Esophagus muscularis mucosa (tissue), 3 donors: ENCODE results near the gene NMT2.

ENCODE experiments used
- EP300 ChIP-seq: sonication (generic); formaldehyde crosslinking; IDR thresholded peaks from one replicate; pipeline ENCODE4 v1.6.1; 2017; ENCODE audit warnings: antibody characterized with exemption
- POLR2AphosphoS5 ChIP-seq, 2 donors: sonication (generic); formaldehyde crosslinking; IDR thresholded peaks; one replicate each; pipeline ENCODE4 v1.6.1; 2017; ENCODE audit warnings: antibody characterized with exemption in 2 of 2

GRCh38 chr10:15214237-15214636 is 45.7 kb upstream of the NMT2 start:
- TF ChIP-seq EP300, result no peak
- no peak for TF ChIP-seq POLR2AphosphoS5 (IDR thresholded peaks at IDR 0.05)
